Activated CD8-positive, alpha-beta T cell treated with anti-CD3 and anti-CD28 coated beads for 36 hours (primary cell): ENCODE data around the gene OCSTAMP. TPM values are rescaled to one million over a fixed set of nuclear protein-coding genes. Genes with fewer than 3 reads are reported as not detected.

Experiments used
- ATAC-seq: fragments of 200-7000 bp; cut with Tn5 transposase; one replicate; pipeline ENCODE4 v1.10.0; 2021; ENCODE audit warnings: mild to moderate bottlenecking, moderate library complexity
- CTCF ChIA-PET: fragments of 350-600 bp; sonication (Branson Sonifier 250); formaldehyde crosslinking; loops from one replicate; lab custom pipeline; 2021; ENCODE audit warnings: antibody characterized with exemption; lab: Charles Lee
- POLR2A ChIA-PET: fragments of 350-600 bp; sonication (Branson Sonifier 250); formaldehyde crosslinking; loops from one replicate; lab custom pipeline; 2021; ENCODE audit warnings: antibody characterized with exemption; lab: Charles Lee
- DNase-seq: peaks from one replicate; pipeline ENCODE4 v3.0.0-alpha.2; 2020
- H3K27ac Mint-ChIP-seq: one replicate; pipeline ENCODE4 v1.8.0; 2021; ENCODE audit warnings: mild to moderate bottlenecking, mixed read lengths
- H3K27me3 Mint-ChIP-seq: one replicate; pipeline ENCODE4 v1.8.0; 2021; ENCODE audit warnings: mixed read lengths
- H3K36me3 Mint-ChIP-seq: one replicate; pipeline ENCODE4 v1.8.0; 2021; ENCODE audit warnings: low read depth, mixed read lengths
- H3K4me1 Mint-ChIP-seq: one replicate; pipeline ENCODE4 v1.8.0; 2021; ENCODE audit warnings: low read depth, mixed read lengths
- H3K4me3 Mint-ChIP-seq: one replicate; pipeline ENCODE4 v1.8.0; 2021; ENCODE audit warnings: mild to moderate bottlenecking, moderate library complexity, mixed read lengths
- H3K9me3 Mint-ChIP-seq: one replicate; pipeline ENCODE4 v1.8.0; 2021; ENCODE audit warnings: mixed read lengths
- intact Hi-C: fragments of 100-400 bp; cut with micrococcal nuclease; formaldehyde crosslinking; loops from one replicate; pipeline ENCODE4 v1.10.0; 2022
- total RNA-seq, 2 experiments: library from RNA; stranded (reverse); gene quantifications; one replicate each; pipeline ENCODE4 v1.2.3, GENCODE V29; 2021
- TF ChIP-seq, protein P1 (sequence below): fragments of 200-600 bp; IDR thresholded peaks from one replicate; pipeline ENCODE4 v1.8.0; 2022; ENCODE audit warnings: antibody characterized with exemption, mild to moderate bottlenecking

OCSTAMP gene
- total RNA-seq, 2 experiments from 2014 or later, result not detected

DNA sequence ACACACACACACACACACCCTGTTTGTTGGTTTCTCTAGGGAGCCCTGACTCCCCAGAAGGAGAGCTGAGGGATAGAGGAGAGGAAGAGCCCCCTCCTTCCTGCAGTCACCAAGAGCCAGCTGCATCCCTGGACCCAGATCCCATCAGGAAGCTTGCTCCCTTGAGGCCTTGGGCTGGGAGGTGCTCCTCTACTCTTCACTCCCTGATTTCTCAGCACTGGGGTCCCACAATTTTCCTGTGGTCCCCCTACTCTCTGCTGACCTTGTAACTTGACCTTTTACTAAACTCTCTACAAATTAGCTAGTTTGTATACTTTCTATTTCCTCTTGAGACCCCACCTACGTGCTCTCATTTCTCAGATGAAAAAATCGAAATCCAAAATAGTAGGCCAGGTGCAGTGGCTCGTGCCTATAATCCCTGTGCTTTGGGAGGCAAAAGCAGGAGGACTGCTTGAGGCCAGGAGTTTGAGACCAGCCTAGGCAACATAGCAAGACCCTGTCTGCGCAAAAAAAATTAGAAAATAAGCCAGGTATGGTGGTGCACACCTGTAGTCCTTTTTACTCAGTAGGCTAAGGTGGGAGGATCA lies 5.0 kb upstream of the OCSTAMP start:
- intact Hi-C loops, result loop anchor here (10.0 kb wide), 1 partner anchor 129 kb away; the partner anchor contains the start of gene TP53RK
- peak overlapping the region; percentile 37 for H3K27ac Mint-ChIP-seq
- peaks cover 2% of the 10 kb centered on the region for H3K27me3 Mint-ChIP-seq
- peaks cover 60% of the 10 kb centered on the region for H3K4me1 Mint-ChIP-seq
- no peak for DNase-seq
- H3K4me3 Mint-ChIP-seq, result no peak overlapping the region
- no peaks in the 10 kb centered on the region for H3K9me3 Mint-ChIP-seq
- H3K36me3 Mint-ChIP-seq, result no peaks in the 10 kb centered on the region
- POLR2A ChIA-PET, result interaction anchor here (0.7 kb wide), 1 partner anchor 11 kb away, joined by 4 read pairs; no protein-coding TSS in a partner anchor
- TF ChIP-seq, protein P1, sequence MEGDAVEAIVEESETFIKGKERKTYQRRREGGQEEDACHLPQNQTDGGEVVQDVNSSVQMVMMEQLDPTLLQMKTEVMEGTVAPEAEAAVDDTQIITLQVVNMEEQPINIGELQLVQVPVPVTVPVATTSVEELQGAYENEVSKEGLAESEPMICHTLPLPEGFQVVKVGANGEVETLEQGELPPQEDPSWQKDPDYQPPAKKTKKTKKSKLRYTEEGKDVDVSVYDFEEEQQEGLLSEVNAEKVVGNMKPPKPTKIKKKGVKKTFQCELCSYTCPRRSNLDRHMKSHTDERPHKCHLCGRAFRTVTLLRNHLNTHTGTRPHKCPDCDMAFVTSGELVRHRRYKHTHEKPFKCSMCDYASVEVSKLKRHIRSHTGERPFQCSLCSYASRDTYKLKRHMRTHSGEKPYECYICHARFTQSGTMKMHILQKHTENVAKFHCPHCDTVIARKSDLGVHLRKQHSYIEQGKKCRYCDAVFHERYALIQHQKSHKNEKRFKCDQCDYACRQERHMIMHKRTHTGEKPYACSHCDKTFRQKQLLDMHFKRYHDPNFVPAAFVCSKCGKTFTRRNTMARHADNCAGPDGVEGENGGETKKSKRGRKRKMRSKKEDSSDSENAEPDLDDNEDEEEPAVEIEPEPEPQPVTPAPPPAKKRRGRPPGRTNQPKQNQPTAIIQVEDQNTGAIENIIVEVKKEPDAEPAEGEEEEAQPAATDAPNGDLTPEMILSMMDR, result no peak
- CTCF ChIA-PET, result interaction anchor here (1.2 to 4.8 kb wide), 3 partner anchors 9 to 35 kb away, joined by 5 to 14 read pairs (median 11); no protein-coding TSS in a partner anchor
- ATAC-seq, result no peak

DNA sequence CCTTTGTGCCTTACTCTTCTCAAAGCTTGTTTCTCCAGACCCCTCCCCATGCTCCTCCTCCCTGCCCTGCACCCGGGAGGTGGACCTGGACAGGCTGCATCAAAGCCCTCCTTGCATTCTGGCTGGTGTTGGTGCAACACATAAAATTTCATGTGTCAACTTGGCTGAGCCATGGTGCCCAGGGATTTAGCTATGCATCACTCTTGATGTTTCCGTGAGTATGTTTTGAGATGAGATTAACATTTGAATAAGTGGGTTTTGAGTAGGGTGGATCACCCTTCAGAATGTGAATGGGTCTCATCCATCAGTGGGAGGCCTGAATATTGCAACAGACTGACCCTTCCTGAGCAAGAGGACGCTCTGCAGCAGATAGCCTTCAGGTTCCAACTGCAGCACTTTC lies 4.4 kb upstream of the OCSTAMP start:
- intact Hi-C loops, result loop anchor here (10.0 kb wide), 1 partner anchor 130 kb away; the partner anchor contains the start of gene TP53RK
- DNase-seq (no peak), ATAC-seq (no peak)
- Mint-ChIP-seq H3K9me3 (no peaks in the 10 kb centered on the region), H3K27me3 (peaks cover 2% of the 10 kb centered on the region), H3K4me3 (no peak overlapping the region), H3K4me1 (peaks cover 60% of the 10 kb centered on the region), H3K27ac (no peak overlapping the region), H3K36me3 (no peaks in the 10 kb centered on the region)
- CTCF ChIA-PET, result interaction anchor here (1.2 to 4.8 kb wide), 3 partner anchors 10 to 34 kb away, joined by 5 to 14 read pairs (median 11); no protein-coding TSS in a partner anchor
- TF ChIP-seq, protein P1, result no peak
- POLR2A ChIA-PET, result interaction anchor here (0.7 kb wide), 1 partner anchor 10 kb away, joined by 4 read pairs; no protein-coding TSS in a partner anchor

DNA sequence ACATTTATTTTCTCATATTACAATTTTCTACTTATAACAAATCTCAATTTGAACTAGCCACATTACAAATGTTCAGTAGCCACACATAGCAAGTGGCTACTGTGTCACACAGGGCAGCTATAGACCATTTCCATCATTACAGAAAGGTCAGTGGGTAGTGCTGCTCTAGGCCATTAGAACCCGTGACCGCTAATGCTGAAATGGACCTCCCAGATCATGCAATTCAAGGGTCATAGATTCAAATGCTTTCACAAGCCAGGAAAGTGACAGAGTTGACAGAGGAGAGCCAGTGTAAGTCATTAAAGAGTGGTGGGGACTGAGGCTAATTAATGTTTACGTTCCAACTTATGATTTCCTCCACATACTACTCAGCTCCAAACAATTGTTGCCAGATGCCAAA lies 3.5 kb upstream of the OCSTAMP start:
- CTCF ChIA-PET, result interaction anchor here (4.8 kb wide), 2 partner anchors 8 to 33 kb away, joined by 14 to 32 read pairs; no protein-coding TSS in a partner anchor
- H3K36me3 Mint-ChIP-seq, result no peaks in the 10 kb centered on the region
- peaks cover 56% of the 10 kb centered on the region for H3K4me1 Mint-ChIP-seq
- POLR2A ChIA-PET, result interaction anchor here (0.5 kb wide), 1 partner anchor 536 kb away, joined by 5 read pairs; no protein-coding TSS in a partner anchor
- intact Hi-C loops, result loop anchor here (10.0 kb wide), 1 partner anchor 131 kb away; the partner anchor contains the start of gene TP53RK
- DNase-seq (no peak), ATAC-seq (no peak)
- no peaks in the 10 kb centered on the region for H3K9me3 Mint-ChIP-seq
- TF ChIP-seq, protein P1, result no peak
- peaks cover 2% of the 10 kb centered on the region for H3K27me3 Mint-ChIP-seq
- H3K27ac Mint-ChIP-seq, result no peak overlapping the region
- no peak overlapping the region for H3K4me3 Mint-ChIP-seq

DNA sequence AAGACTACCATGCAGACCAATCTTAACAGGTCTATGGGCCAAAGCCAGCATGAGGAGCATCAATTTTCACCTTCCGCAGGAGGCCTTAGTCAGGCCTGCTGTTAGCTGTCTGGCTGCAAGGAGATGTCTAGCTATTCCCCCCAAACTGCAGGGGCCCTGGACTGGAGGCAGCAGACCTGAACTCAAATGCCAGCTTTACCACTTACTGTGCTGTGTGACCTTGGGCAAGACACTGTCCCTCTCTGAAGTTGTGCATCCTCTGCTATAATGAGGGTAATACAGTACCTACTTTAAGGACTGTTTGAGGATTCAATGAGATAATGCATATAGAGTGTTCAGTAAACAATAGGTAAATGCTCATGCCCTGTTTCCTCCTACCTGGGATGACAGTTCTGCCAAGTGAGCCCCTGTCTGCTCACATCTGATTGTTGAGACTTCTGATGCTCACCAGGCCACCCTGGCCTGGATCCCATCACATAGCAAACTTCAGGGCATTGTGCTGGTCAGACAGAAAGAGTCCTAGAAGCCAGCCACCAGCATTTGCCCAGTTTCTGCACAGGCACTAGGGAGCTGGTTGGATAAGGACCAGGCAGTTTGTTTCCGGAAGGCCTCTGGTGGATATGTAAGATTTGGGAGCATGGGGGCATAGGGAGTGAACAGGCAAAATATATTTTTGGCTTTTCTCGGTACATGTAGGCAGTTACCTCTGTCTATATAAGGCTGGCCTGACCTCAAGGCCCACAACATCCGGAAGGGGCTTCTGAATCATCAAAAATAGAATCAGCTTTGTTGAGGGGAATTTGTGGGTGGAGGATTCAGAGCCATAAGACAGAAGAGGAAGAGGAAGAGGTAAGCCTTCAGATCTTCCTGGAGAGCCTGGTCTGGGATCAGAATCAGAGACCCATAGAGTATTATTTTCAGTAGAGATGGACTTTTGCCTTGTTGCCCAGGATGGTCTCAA lies 2.3 kb upstream of the OCSTAMP start:
- TF ChIP-seq, protein P1, result no peak
- Mint-ChIP-seq H3K4me1 (peaks cover 46% of the 10 kb centered on the region), H3K9me3 (no peaks in the 10 kb centered on the region), H3K27ac (peak overlapping the region; percentile 88), H3K27me3 (peaks cover 2% of the 10 kb centered on the region), H3K4me3 (peak overlapping the region; percentile 42), H3K36me3 (no peaks in the 10 kb centered on the region)
- ATAC-seq (peak; percentile 92), DNase-seq (peak; percentile 90)
- ChIA-PET CTCF (interaction anchor here (1.0 to 4.8 kb wide), 5 partner anchors 8 to 146 kb away, joined by 3 to 32 read pairs (median 8); partner anchors contain the start of gene ELMO2), POLR2A (interaction anchor here (0.6 to 1.2 kb wide), 3 partner anchors 16 to 138 kb away, joined by 3 read pairs; no protein-coding TSS in a partner anchor)
- intact Hi-C loops, result loop anchor here (10.0 kb wide), 1 partner anchor 132 kb away; the partner anchor contains the start of gene TP53RK
